B cell (primary cell): ENCODE data around the gene CDK9. TPM values are rescaled to one million over a fixed set of nuclear protein-coding genes. Genes with fewer than 3 reads are reported as not detected.

Experiments used
- ATAC-seq: fragments of 200-7000 bp; cut with Tn5 transposase; one replicate; pipeline ENCODE4 v1.10.0; 2021; ENCODE audit warnings: low read depth, mild to moderate bottlenecking, moderate number of reproducible peaks, moderate library complexity
- CTCF ChIA-PET: fragments of 350-600 bp; sonication (Branson Sonifier 250); formaldehyde crosslinking; loops from one replicate; lab custom pipeline; 2021; ENCODE audit warnings: antibody characterized with exemption, inconsistent platforms; lab: Charles Lee
- POLR2A ChIA-PET: fragments of 350-600 bp; sonication (Branson Sonifier 250); formaldehyde crosslinking; loops from one replicate; lab custom pipeline; 2021; ENCODE audit warnings: antibody characterized with exemption; lab: Charles Lee
- DNase-seq: peaks from one replicate; pipeline ENCODE4 v3.0.0; 2013
- H2AFZ ChIP-seq: 2 replicates; pipeline ENCODE4 v1.6.1; 2012; ENCODE audit warnings: mild to moderate bottlenecking, low read depth, low read length; ENCODE audit not compliant: insufficient read depth, poor library complexity, severe bottlenecking
- H3K27ac ChIP-seq, 2 donors: 1 replicate in 1 of 2; 2 replicates in 1 of 2; pipeline ENCODE4 v1.5.1; 2012 to 2013; ENCODE audit warnings: low read length in 2 of 2, mild to moderate bottlenecking in 2 of 2, moderate library complexity in 1 of 2
- H3K27me3 ChIP-seq, 4 experiments: fragments of 200-600 bp in 1 of 4; sonication (generic) in 1 of 4; replicated peaks in 1 of 4; 1 replicate in 2 of 4; 2 replicates in 2 of 4; pipeline versions ENCODE4 v1.6.1 to v1.7.0; 2013 to 2016; ENCODE audit warnings: low read length in 3 of 4, mild to moderate bottlenecking in 2 of 4, mixed read lengths in 1 of 4, moderate library complexity in 1 of 4; ENCODE audit not compliant: insufficient read depth in 4 of 4, control insufficient read depth in 3 of 4; ENCODE audit errors: control extremely low read depth in 1 of 4
- H3K36me3 ChIP-seq, 2 experiments: replicated peaks in 1 of 2; 1 replicate in 1 of 2; 2 replicates in 1 of 2; pipeline versions ENCODE4 v1.6.1 to v1.7.1; 2013; ENCODE audit warnings: low read length in 1 of 2; ENCODE audit not compliant: insufficient read depth in 2 of 2, control insufficient read depth in 1 of 2; ENCODE audit errors: control extremely low read depth in 1 of 2, extremely low read depth in 1 of 2
- H3K4me1 ChIP-seq, 2 donors: fragments of 200-600 bp in 1 of 2; sonication (generic) in 1 of 2; 1 replicate in 1 of 2; 2 replicates in 1 of 2; pipeline versions ENCODE4 v1.5.1 to v1.6.1; 2013 to 2017; ENCODE audit warnings: low read length in 2 of 2; ENCODE audit not compliant: control insufficient read depth in 2 of 2, insufficient read depth in 2 of 2
- H3K4me2 ChIP-seq: replicated peaks from 2 replicates; pipeline ENCODE3; 2012; ENCODE audit warnings: mild to moderate bottlenecking, low read depth, low read length; ENCODE audit not compliant: poor library complexity, severe bottlenecking
- H3K4me3 ChIP-seq, 5 experiments: fragments of 200-600 bp in 1 of 5; sonication (generic) in 1 of 5; 1 replicate in 3 of 5; 2 replicates in 2 of 5; pipeline versions ENCODE4 v1.5.1 to v1.7.0; 2011 to 2016; ENCODE audit warnings: low read length in 4 of 5, mild to moderate bottlenecking in 4 of 5, low read depth in 2 of 5, control low read depth in 1 of 5, moderate library complexity in 1 of 5; ENCODE audit not compliant: insufficient read depth in 1 of 5; ENCODE audit errors: control extremely low read depth in 1 of 5, extremely low read depth in 1 of 5
- H3K79me2 ChIP-seq: fragments of 200-600 bp; sonication (generic); one replicate; pipeline ENCODE4 v1.6.0; 2016; ENCODE audit warnings: low read length; ENCODE audit not compliant: control insufficient read depth, insufficient read depth
- H3K9ac ChIP-seq: fragments of 200-600 bp; sonication (generic); 2 replicates; pipeline ENCODE4 v1.6.1; 2017; ENCODE audit warnings: mild to moderate bottlenecking, low read length, moderate library complexity
- H3K9me3 ChIP-seq, 3 donors: one replicate each; pipeline versions ENCODE4 v1.6.1 to v1.7.1; 2013; ENCODE audit warnings: low read length in 2 of 3; ENCODE audit not compliant: control insufficient read depth in 2 of 3, insufficient read depth in 1 of 3; ENCODE audit errors: control extremely low read depth in 1 of 3
- H4K20me1 ChIP-seq: 2 replicates; pipeline ENCODE4 v1.6.0; 2012; ENCODE audit warnings: mild to moderate bottlenecking, low read length; ENCODE audit not compliant: insufficient read depth, control insufficient read depth, poor library complexity, severe bottlenecking
- H3K27ac Mint-ChIP-seq: one replicate; pipeline ENCODE4 v1.8.0; 2021; ENCODE audit warnings: mixed read lengths
- H3K27me3 Mint-ChIP-seq: one replicate; pipeline ENCODE4 v1.8.0; 2021; ENCODE audit warnings: mixed read lengths
- H3K4me1 Mint-ChIP-seq: one replicate; pipeline ENCODE4 v1.8.0; 2021; ENCODE audit warnings: mixed read lengths
- H3K4me3 Mint-ChIP-seq: one replicate; pipeline ENCODE4 v1.8.0; 2021; ENCODE audit warnings: mixed read lengths
- H3K9me3 Mint-ChIP-seq: one replicate; pipeline ENCODE4 v1.8.0; 2022; ENCODE audit warnings: mixed read lengths; ENCODE audit not compliant: insufficient read depth
- CTCF ChIP-seq: fragments of 200-600 bp; IDR thresholded peaks from one replicate; pipeline ENCODE4 v1.8.0; 2022; ENCODE audit warnings: antibody characterized with exemption, mild to moderate bottlenecking
- EZH2 ChIP-seq: IDR thresholded peaks from 2 replicates; pipeline ENCODE4 v1.6.1; 2012; ENCODE audit warnings: borderline replicate concordance, low read depth, mild to moderate bottlenecking, moderate library complexity, low read length; ENCODE audit not compliant: insufficient read depth, poor library complexity, severe bottlenecking
- WGBS: methylation state at CpG from one replicate; pipeline ENCODE4 v1.1.5; 2013; ENCODE audit warnings: missing lambda C conversion rate; ENCODE audit not compliant: insufficient coverage; 5-methylcytosine and 5-hydroxymethylcytosine counted together
- intact Hi-C: fragments of 100-400 bp; cut with micrococcal nuclease; formaldehyde crosslinking; loops from one replicate; pipeline ENCODE4 v1.10.0; 2022
- polyA plus RNA-seq: library from polyadenylated mRNA; depleted of rRNA; stranded (reverse); fragments of >200 nt; gene quantifications from 2 replicates; pipeline ENCODE4 v1.2.3, GENCODE V29; 2012
- total RNA-seq, 2 donors: library from RNA; stranded (reverse); fragments of 120-200 nt in 1 of 2; gene quantifications; 1 replicate in 1 of 2; 2 replicates in 1 of 2; pipeline versions ENCODE4 v1.2.3 to v1.2.4, GENCODE V29; 2013 to 2022

Gene CDK9
- total and polyA plus RNA-seq, 2 donors (not counting 1 experiment from before 2014, with no cell fraction given), result 145 to 176 TPM

- peaks cover 61% of the 10 kb centered on the region for H3K79me2 ChIP-seq
Measured at GRCh38 chr9:127788337-127789011, 2.6 kb downstream of the CDK9 start.

More at GRCh38 chr9:127788337-127789011, 2.6 kb downstream of the CDK9 start:
- H3K27ac ChIP-seq, result no peak overlapping the region
- peaks cover 60% of the 10 kb centered on the region for H4K20me1 ChIP-seq
- intact Hi-C loops, result loop anchor here (5.0 kb wide), 1 partner anchor 279 kb away; the partner anchor contains the start of genes NAIF1 and SLC25A25
- WGBS, result 96% methylated on average over 26 of the region's 26 CpGs
- DNase-seq, result no peak
- H3K9ac ChIP-seq, result no peak overlapping the region
- no peak overlapping the region for H2AFZ ChIP-seq
- Mint-ChIP-seq H3K9me3 (no peaks in the 10 kb centered on the region), H3K4me1 (peaks cover 39% of the 10 kb centered on the region), H3K4me3 (no peak overlapping the region), H3K27ac (no peak overlapping the region), H3K27me3 (no peaks in the 10 kb centered on the region)
- H3K9me3 ChIP-seq, result no peaks in the 10 kb centered on the region
- no peak overlapping the region for H3K4me3 ChIP-seq
- H3K27me3 ChIP-seq, result no peaks in the 10 kb centered on the region
- H3K4me1 ChIP-seq, result peaks cover 28 to 31% of the 10 kb centered on the region in 2 donors
- no peak for ATAC-seq
- CTCF ChIA-PET, result interaction anchor here (1.2 to 5.0 kb wide), 8 partner anchors 9 to 285 kb away, joined by 4 to 33 read pairs (median 10); partner anchors contain the start of genes FPGS and TOR2A
- H3K4me2 ChIP-seq, result no peak overlapping the region
- POLR2A ChIA-PET, result interaction anchor here (0.6 to 1.1 kb wide), 3 partner anchors 9 to 110 kb away, joined by 3 to 5 read pairs (median 3); no protein-coding TSS in a partner anchor
- peaks cover 0 to 50% of the 10 kb centered on the region in 2 experiments for H3K36me3 ChIP-seq
- TF ChIP-seq CTCF, result no peak
- no peak for TF ChIP-seq EZH2
